ENCODE results near the gene DOCK3. TPM values are rescaled to one million over a fixed set of nuclear protein-coding genes. Genes with fewer than 3 reads are reported as not detected.

The DOCK3 gene
- total and polyA plus RNA-seq, 10 of the 15 experiments (the other 5 are each of a cell fraction or from before 2014, with no cell fraction given), result 0.02 to 0.52 (median 0.04) TPM; not detected in 5

GRCh38 chr3:51031666-51032065 lies 356.9 kb downstream of the DOCK3 start:
- H3K4me2 ChIP-seq (ENCODE audit: control insufficient read depth, insufficient read depth), result no peak overlapping the region
- BruUV-seq (replicated peaks), result no TSS peak
- ChIA-PET CTCF (no interaction called here), POLR2A (no interaction called here), SMC1A (ENCODE audit: uncharacterized antibody, unreplicated experiment) (no interaction called here), RAD21 (ENCODE audit: unreplicated experiment) (no interaction called here)
- H3K36me3 ChIP-seq (ENCODE audit: control insufficient read depth in 2 of 2, insufficient read depth in 2 of 2, low read length in 1 of 2), result no peaks in the 10 kb centered on the region
- 7% methylated on average over 3 of the region's 3 CpGs for WGBS (ENCODE audit: insufficient coverage, insufficient replicate concordance, low lambda C conversion rate, missing lambda C conversion rate)
- no peak overlapping the region for H2AFZ ChIP-seq (ENCODE audit: control insufficient read depth, low read depth, low read length)
- no peaks in the 10 kb centered on the region for H4K20me1 ChIP-seq (ENCODE audit: control insufficient read depth, insufficient read depth)
- no peaks in the 10 kb centered on the region for H3K27me3 ChIP-seq (replicated peaks in 1 of 2; ENCODE audit: control insufficient read depth in 2 of 2, insufficient read depth in 2 of 2, low read length in 1 of 2)
- in situ Hi-C loops (cut with MboI) (no loop called here), intact Hi-C loops (cut with micrococcal nuclease; ENCODE audit: unreplicated experiment) (no loop called here)
- FAIRE-seq (no peak), ATAC-seq (no peak), DNase-seq (ENCODE audit: low read depth, low spot score) (no peak)
- no peaks in the 10 kb centered on the region for H3K4me1 ChIP-seq (ENCODE audit: control insufficient read depth, insufficient read depth, low read length)
- H3K79me2 ChIP-seq (ENCODE audit: control insufficient read depth, insufficient read depth, low read length), result no peaks in the 10 kb centered on the region
- H3K9me3 ChIP-seq (replicated peaks; ENCODE audit: control insufficient read depth, insufficient read depth, low read length), result no peaks in the 10 kb centered on the region
- no peak overlapping the region for H3K27ac ChIP-seq (ENCODE audit: control insufficient read depth, insufficient read depth)
- no peak overlapping the region for H3K4me3 ChIP-seq
- H3K9ac ChIP-seq (ENCODE audit: control insufficient read depth, insufficient read depth, low read length), result no peak overlapping the region
- TF ChIP-seq HDGF (IDR thresholded peaks at IDR 0.05), result no peak
- no peak for TF ChIP-seq KDM1A (IDR thresholded peaks at IDR 0.05; ENCODE audit: borderline replicate concordance)
- no peak for TF ChIP-seq NRF1 (conservative IDR thresholded peaks at IDR 0.05; ENCODE audit: low read depth, low read length)
- TF ChIP-seq PAX5 (IDR thresholded peaks at IDR 0.05; ENCODE audit: borderline replicate concordance, low read depth, low read length), result no peak
- TF ChIP-seq SMARCA5 (IDR thresholded peaks at IDR 0.05), result no peak
- TF ChIP-seq, protein P1, sequence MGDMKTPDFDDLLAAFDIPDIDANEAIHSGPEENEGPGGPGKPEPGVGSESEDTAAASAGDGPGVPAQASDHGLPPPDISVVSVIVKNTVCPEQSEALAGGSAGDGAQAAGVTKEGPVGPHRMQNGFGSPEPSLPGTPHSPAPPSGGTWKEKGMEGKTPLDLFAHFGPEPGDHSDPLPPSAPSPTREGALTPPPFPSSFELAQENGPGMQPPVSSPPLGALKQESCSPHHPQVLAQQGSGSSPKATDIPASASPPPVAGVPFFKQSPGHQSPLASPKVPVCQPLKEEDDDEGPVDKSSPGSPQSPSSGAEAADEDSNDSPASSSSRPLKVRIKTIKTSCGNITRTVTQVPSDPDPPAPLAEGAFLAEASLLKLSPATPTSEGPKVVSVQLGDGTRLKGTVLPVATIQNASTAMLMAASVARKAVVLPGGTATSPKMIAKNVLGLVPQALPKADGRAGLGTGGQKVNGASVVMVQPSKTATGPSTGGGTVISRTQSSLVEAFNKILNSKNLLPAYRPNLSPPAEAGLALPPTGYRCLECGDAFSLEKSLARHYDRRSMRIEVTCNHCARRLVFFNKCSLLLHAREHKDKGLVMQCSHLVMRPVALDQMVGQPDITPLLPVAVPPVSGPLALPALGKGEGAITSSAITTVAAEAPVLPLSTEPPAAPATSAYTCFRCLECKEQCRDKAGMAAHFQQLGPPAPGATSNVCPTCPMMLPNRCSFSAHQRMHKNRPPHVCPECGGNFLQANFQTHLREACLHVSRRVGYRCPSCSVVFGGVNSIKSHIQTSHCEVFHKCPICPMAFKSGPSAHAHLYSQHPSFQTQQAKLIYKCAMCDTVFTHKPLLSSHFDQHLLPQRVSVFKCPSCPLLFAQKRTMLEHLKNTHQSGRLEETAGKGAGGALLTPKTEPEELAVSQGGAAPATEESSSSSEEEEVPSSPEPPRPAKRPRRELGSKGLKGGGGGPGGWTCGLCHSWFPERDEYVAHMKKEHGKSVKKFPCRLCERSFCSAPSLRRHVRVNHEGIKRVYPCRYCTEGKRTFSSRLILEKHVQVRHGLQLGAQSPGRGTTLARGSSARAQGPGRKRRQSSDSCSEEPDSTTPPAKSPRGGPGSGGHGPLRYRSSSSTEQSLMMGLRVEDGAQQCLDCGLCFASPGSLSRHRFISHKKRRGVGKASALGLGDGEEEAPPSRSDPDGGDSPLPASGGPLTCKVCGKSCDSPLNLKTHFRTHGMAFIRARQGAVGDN (IDR thresholded peaks at IDR 0.05), result no peak
- TF ChIP-seq POLR2AphosphoS2 (IDR thresholded peaks at IDR 0.05; ENCODE audit: low read depth, low read length), result no peak
- no peak for TF ChIP-seq PML (IDR thresholded peaks at IDR 0.05; ENCODE audit: low read length)
- TF ChIP-seq TAF1 (IDR thresholded peaks at IDR 0.05; ENCODE audit: borderline replicate concordance, low read depth, low read length), result no peak
- no peak for TF ChIP-seq ZBED1 (IDR thresholded peaks at IDR 0.05; ENCODE audit: borderline replicate concordance)
- no peak for TF ChIP-seq SPI1 (IDR thresholded peaks at IDR 0.05; ENCODE audit: borderline replicate concordance, insufficient read depth, low read depth, low read length)
- TF ChIP-seq, protein P2, sequence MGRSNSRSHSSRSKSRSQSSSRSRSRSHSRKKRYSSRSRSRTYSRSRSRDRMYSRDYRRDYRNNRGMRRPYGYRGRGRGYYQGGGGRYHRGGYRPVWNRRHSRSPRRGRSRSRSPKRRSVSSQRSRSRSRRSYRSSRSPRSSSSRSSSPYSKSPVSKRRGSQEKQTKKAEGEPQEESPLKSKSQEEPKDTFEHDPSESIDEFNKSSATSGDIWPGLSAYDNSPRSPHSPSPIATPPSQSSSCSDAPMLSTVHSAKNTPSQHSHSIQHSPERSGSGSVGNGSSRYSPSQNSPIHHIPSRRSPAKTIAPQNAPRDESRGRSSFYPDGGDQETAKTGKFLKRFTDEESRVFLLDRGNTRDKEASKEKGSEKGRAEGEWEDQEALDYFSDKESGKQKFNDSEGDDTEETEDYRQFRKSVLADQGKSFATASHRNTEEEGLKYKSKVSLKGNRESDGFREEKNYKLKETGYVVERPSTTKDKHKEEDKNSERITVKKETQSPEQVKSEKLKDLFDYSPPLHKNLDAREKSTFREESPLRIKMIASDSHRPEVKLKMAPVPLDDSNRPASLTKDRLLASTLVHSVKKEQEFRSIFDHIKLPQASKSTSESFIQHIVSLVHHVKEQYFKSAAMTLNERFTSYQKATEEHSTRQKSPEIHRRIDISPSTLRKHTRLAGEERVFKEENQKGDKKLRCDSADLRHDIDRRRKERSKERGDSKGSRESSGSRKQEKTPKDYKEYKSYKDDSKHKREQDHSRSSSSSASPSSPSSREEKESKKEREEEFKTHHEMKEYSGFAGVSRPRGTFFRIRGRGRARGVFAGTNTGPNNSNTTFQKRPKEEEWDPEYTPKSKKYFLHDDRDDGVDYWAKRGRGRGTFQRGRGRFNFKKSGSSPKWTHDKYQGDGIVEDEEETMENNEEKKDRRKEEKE (IDR thresholded peaks at IDR 0.05), result no peak
- no peak for TF ChIP-seq MXI1 (IDR thresholded peaks at IDR 0.05; ENCODE audit: low read depth, low read length)
- no peak for TF ChIP-seq ZNF592 (IDR thresholded peaks at IDR 0.05)
- no peak for TF ChIP-seq MEF2A (IDR thresholded peaks at IDR 0.05; ENCODE audit: insufficient read depth, low read depth, low read length)
